HUDEP-2 (cell line): Measurements from ENCODE around the gene SLIT3.
A peak's percentile ranks its signal among the peaks of the same experiment; 100 is the strongest.

ENCODE experiments used
- DNase-seq, 76 experiments: peaks; one replicate each; lab custom pipeline; 2025; ENCODE audit not compliant: unreplicated experiment in 76 of 76; lab: John Stamatoyannopoulos, UW

The SLIT3 gene

DNA sequence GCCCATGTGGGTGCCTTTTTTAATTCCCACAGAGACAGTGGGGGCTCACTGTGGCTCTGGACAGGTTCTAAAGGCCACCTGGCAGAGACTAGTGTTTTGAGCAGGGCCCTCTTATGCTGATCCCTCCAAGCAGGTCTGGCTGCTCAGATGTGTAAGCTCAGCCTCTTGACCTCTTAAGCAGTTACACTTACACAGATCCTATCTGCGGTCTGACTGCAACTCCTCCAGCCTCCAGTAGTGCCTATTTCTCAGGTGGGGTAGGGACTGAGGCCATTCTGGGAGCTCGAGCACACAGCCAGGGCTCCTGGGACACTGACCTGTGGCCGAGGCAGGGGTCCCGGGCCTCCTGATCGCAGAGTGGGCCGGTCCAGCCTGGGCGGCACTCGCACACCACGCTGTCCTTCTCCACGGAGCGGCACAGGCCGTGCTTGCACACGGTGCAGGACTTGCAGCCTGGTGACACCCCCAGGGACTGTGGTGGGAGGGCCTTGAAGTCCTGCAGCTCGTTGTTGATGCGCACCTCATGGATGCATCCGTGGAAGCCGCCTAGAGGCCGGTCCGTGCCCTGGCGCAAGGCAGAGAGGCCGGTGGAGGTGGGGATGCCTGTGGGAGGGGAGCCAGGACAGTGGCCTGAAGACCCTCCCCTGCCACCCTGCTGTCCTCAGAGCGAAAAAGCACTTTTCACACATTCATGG, 629.9 kb downstream of the SLIT3 start:
- DNase-seq: peak in 1 of 76 experiments; percentile 7

GRCh38 chr5:168669668-168670378, 631.1 kb downstream of the SLIT3 start:
- no peak for DNase-seq

DNA sequence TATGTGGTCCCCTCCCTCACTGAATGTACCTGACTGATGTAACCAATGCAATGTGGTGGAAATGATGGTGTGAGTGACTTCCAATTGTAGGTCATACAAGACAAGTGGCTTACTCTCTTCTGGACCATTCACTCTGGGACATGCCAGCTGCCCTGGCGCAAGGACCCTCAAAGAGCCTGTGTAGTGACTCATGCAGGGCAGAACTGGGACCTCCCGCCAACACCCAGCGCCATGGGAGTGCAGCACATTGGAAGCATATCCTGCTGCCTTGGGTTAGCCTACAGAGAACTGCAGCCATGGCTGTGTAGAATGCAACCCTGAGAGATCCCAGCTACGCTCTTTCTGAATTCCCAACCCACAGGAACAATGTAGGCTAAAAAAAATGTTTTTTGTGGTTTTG, 631.8 kb downstream of the SLIT3 start:
- DNase-seq: no peak

- no peak for DNase-seq
These were observed 632.9 kb downstream of the SLIT3 start for GRCh38 chr5:168668078-168668477.

GRCh38 chr5:168667301-168667840, 633.6 kb downstream of the SLIT3 start:
- DNase-seq: no peak

- DNase-seq: no peak
These were observed 634.6 kb downstream of the SLIT3 start for GRCh38 chr5:168666356-168666755.

DNA sequence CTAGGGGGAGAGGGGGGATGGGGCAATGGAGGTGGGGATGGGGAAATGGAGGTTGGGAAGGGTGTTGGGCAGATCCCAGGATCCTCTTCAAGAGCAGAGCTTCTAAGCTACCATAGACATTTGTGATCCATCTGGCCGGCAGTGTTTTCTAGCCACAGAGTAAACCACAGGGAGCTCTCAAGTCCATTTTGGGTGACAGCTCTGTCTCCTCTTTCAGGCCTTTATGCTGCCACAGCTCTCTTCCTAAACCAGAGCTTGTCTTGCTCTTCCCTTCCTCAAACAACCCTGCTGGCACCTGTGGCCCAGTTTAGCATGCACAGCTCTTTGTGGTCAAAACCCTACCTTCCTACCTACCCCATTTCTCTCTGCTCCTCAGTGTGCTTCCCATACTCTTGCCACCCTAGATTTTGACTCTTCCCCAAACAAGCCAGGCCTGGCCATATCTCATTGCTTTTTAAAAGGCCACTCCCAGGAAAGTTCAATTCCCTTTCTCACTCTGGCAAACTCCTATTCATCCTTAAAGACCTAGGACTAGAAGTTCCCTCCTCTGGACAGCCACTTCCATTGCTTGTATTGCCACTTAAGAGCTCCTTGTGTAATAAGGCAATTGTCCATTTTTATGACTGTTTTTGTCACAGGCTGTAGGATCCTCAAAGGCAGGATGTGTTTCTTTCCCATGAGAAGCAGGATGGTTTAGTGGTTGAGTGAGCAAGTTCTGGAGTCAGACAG, 637.5 kb downstream of the SLIT3 start:
- no peak for DNase-seq

GRCh38 chr5:168661593-168662485, 639.1 kb downstream of the SLIT3 start:
- no peak for DNase-seq

DNA sequence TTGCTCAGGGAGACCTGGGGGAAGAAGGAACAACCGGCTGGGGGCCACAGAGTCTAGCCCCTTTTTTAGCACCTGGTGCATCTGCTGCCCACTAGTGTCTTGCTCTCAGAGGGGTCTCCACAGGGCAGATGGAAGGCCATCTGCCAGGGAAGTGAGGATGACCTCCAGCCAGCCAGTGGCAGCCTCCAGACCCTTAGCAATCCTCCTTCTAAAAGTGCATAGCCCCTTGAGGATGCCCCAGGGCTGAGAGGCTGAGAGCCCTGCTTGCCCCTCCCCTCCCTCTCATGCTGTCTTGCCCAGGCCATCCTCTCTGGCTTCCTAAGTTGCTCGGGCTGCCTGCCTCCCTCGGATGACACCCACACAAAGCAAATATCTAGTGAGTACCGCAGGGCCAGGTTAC, 640.2 kb downstream of the SLIT3 start:
- DNase-seq: peak in 7 of 76 experiments; percentile 6 to 44 (median 11)

DNA sequence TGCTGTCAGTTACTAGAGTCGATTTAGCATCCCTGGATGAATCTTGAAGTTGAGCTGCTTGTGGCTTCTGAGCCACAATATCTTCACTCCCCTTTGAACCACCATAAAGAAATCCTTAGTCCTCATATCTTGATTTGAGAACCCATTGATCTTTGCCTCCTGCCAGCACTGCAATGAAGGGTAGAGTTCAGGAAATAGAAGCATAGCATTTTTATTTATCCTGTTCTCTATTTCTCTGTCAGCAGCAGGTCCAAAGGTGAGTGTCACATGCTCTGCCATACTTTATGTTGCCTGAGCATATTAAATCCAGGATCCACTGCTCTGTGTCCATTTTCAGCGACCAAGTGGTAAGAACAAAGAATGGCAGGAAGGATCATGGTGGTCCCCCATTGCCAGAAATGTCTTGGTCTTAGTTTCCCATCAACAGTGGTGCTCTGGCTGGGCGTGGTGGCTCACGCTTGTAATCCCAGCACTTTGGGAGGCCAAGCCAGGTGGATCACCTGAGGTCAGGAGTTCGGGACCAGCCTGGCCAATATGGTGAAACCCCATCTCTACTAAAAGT, 641.6 kb downstream of the SLIT3 start:
- DNase-seq: no peak

DNA sequence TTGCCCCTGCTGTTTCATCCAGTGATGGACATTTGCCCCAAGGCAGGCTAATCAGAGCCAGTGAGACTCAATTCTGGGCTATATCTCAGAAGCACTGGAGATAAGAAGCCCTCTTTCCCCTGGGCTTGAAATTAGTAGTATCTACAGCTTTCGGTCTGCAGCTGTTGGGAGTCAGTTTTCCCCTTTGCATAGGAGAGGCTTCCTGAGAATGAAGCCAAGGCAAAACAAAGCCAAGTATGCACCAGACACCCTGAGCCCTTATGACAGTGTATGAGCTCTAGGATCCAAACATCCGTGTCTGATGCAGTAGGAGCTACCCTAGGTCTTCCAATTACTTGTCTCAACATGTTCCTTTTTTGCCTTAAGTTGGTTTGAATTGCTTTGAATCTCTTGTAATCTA, 642.5 kb downstream of the SLIT3 start:
- DNase-seq: peak in 3 of 76 experiments; percentile 10 to 26 (median 18)

GRCh38 chr5:168656633-168657032, 644.3 kb downstream of the SLIT3 start:
- DNase-seq: peak in 1 of 76 experiments; percentile 45

- DNase-seq: no peak
These were observed 645.6 kb downstream of the SLIT3 start for GRCh38 chr5:168655316-168655715.

GRCh38 chr5:168654211-168654721, 646.7 kb downstream of the SLIT3 start:
- no peak for DNase-seq

DNA sequence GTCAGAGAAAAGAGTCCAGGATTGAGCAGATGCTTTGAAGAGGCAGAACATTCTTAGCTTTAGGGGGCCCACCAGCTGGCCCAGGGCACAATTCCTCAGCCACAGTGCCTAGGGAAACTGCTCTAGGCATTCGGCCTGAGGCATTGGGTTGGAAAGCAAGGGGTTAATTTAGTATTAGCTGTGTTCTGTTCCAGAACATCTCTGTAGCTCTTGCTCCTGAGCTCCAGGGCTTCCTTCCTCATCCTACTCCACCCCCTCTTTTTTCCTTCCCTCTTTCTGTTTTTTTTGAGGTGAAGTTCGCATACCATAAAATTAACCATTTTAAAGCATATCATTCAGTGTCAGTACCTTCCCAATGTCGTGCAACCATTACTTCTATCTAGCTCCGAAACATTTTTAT, 647.3 kb downstream of the SLIT3 start:
- no peak for DNase-seq

- DNase-seq: peak in 1 of 76 experiments; percentile 5
These were observed 649.3 kb downstream of the SLIT3 start for GRCh38 chr5:168651648-168652047.

- peak in 1 of 76 experiments; percentile 8 for DNase-seq
These were observed 651.6 kb downstream of the SLIT3 start for GRCh38 chr5:168649306-168649705.

GRCh38 chr5:168648576-168648975, 652.4 kb downstream of the SLIT3 start:
- DNase-seq: no peak

DNA sequence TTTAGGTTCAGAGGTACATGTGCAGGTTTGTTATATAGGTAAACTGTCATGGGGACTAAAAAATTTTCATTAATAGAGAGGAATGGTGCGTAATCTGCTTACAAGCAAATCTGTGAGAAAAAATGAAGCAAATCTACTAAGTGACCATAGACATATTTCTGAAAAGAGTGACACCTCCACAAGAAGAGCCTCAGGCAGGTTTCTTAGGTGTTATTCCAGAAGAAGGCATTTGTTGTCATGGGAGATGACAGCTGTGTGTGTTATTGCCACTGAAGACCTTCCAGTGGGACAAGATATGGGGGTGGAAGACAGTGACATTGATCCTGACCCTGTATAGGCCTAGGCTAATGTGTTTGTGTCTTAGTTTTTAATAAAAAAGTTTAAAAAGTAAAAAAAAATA, 652.9 kb downstream of the SLIT3 start:
- DNase-seq: no peak

DNA sequence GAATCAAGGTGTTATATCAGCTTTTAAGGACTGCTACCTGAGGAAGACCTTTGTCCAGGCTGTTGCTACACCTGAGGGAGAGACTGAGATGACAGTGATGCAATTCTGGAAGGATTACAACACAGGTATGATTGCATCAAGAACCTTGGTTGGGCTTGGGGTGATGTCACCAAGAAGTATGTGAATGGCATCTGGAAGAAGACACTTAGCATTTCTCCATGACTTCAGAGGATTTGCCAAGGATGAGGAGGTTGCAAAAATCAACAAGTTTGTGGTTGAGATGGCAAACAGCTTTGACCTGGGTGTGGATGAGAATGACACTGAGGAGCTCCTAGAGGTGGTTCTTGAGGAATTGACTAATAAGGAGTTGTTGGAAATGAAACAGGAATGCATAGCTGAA, 653.9 kb downstream of the SLIT3 start:
- no peak for DNase-seq
